OCI-LY7 (cell line): ENCODE measurements around the gene DAPK1. TPM values are rescaled to one million over a fixed set of nuclear protein-coding genes. Genes with fewer than 3 reads are reported as not detected.

Experiments used
- BruUV-seq: library from RNA; stranded (reverse); fragments of 400-500 nt; replicated peaks from 2 replicates; lab custom pipeline; 2021; lab: Mats Ljungman, UMichigan
- CTCF ChIA-PET: fragments of 300-600 bp; sonication (Branson Sonifier 250); formaldehyde crosslinking; loops from one replicate; lab custom pipeline; 2022; ENCODE audit warnings: antibody characterized with exemption; ENCODE audit not compliant: unreplicated experiment; lab: Charles Lee
- POLR2A ChIA-PET: fragments of 300-600 bp; sonication (Branson Sonifier 250); formaldehyde crosslinking; loops from one replicate; lab custom pipeline; 2022; ENCODE audit warnings: antibody characterized with exemption; lab: Charles Lee
- DNase-seq: peaks from one replicate; pipeline ENCODE4 v3.0.0-alpha.2; 2015; ENCODE audit warnings: low spot score
- H2AFZ ChIP-seq: fragments of 200-600 bp; sonication (generic), shearing (Covaris generic); 2 replicates; pipeline ENCODE4 v1.6.1; 2014; ENCODE audit warnings: mild to moderate bottlenecking, antibody characterized with exemption, low read length, moderate library complexity
- H3K27ac ChIP-seq: fragments of 200-600 bp; sonication (generic); 2 replicates; pipeline ENCODE4 v1.5.1; 2014; ENCODE audit warnings: mixed run types, low read depth, mild to moderate bottlenecking, moderate library complexity, low read length, inconsistent platforms; ENCODE audit not compliant: poor library complexity, severe bottlenecking
- H3K36me3 ChIP-seq: fragments of 200-600 bp; sonication (generic); 2 replicates; pipeline ENCODE4 v1.6.1; 2014; ENCODE audit warnings: mild to moderate bottlenecking, antibody characterized with exemption, low read length, moderate library complexity, mixed read lengths; ENCODE audit not compliant: insufficient read depth
- H3K4me1 ChIP-seq: fragments of 200-600 bp; sonication (generic); 2 replicates; pipeline ENCODE4 v1.5.1; 2014; ENCODE audit warnings: mild to moderate bottlenecking, low read length; ENCODE audit not compliant: insufficient read depth, poor library complexity, severe bottlenecking
- H3K4me2 ChIP-seq: fragments of 200-600 bp; sonication (generic); 2 replicates; pipeline ENCODE4 v1.6.1; 2014; ENCODE audit warnings: mild to moderate bottlenecking, low read length
- H3K4me3 ChIP-seq: fragments of 200-600 bp; sonication (generic); 2 replicates; pipeline ENCODE4 v1.5.1; 2014; ENCODE audit warnings: mild to moderate bottlenecking, low read depth, low read length; ENCODE audit not compliant: poor library complexity, severe bottlenecking
- H3K79me2 ChIP-seq: fragments of 200-600 bp; sonication (generic); 2 replicates; pipeline ENCODE4 v1.6.1; 2016; ENCODE audit warnings: low read depth, mild to moderate bottlenecking, low read length, moderate library complexity, mixed read lengths; ENCODE audit not compliant: insufficient read depth
- H3K9me2 ChIP-seq: fragments of 200-600 bp; sonication (generic); 2 replicates; pipeline ENCODE4 v1.6.1; 2016; ENCODE audit warnings: mild to moderate bottlenecking, low read length, mixed read lengths; ENCODE audit not compliant: insufficient read depth
- H3K9me3 ChIP-seq: fragments of 200-600 bp; sonication (generic); 2 replicates; pipeline ENCODE4 v1.6.1; 2014; ENCODE audit warnings: mild to moderate bottlenecking, mixed run types, low read length, mixed read lengths
- H4K20me1 ChIP-seq: fragments of 200-600 bp; sonication (generic); 2 replicates; pipeline ENCODE4 v1.6.1; 2014; ENCODE audit warnings: mild to moderate bottlenecking, antibody characterized with exemption, low read length, moderate library complexity, mixed read lengths; ENCODE audit not compliant: insufficient read depth
- CTCF ChIP-seq: fragments of 200-600 bp; sonication (generic); conservative IDR thresholded peaks from 2 replicates; pipeline ENCODE4 v1.5.1; 2014; ENCODE audit warnings: mild to moderate bottlenecking, antibody characterized with exemption, low read length, moderate library complexity, mixed read lengths
- EZH2phosphoT487 ChIP-seq: fragments of 200-600 bp; sonication (generic); IDR thresholded peaks from 2 replicates; pipeline ENCODE4 v1.6.1; 2018; ENCODE audit warnings: low read depth, borderline replicate concordance, mild to moderate bottlenecking, mixed run types, antibody characterized with exemption, low read length, moderate library complexity, mixed read lengths
- intact Hi-C: fragments of 100-400 bp; cut with micrococcal nuclease; formaldehyde crosslinking; loops from one replicate; pipeline ENCODE4 v1.10.0; 2022; ENCODE audit not compliant: unreplicated experiment
- total RNA-seq, 2 experiments: library from RNA; depleted of rRNA in 1 of 2; stranded (reverse); fragments of >200 nt in 1 of 2; shearing (Covaris generic) in 1 of 2; gene quantifications; 2 replicates each; pipeline ENCODE4 v1.2.3, GENCODE V29; 2014 to 2022

The DAPK1 gene
- total RNA-seq, 2 experiments from 2014 or later = 0.25 to 3.5 TPM

DNA sequence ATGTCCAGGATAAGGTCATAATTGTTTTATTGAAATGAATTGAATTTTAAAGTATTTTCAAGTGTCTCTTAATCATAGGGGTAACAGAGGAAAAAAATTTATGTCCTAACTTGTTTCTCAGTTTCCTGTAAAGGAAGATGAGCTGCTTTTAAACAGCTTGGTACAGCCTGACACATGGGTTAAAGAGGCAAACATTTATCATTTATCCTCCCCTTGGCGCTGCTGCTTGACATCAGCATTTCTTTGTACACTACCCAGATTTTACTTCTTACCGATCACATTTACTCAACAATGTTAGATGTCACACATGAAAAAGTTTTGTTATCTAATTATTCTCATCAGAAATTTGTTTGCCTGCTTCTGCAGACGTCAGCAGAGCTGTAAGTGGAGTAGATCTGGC, 148.9 kb downstream of the DAPK1 start:
- DNase-seq = no peak
- H3K36me3 ChIP-seq = no peaks in the 10 kb centered on the region
- POLR2A ChIA-PET = no interaction called here
- no peaks in the 10 kb centered on the region for H4K20me1 ChIP-seq
- intact Hi-C loops = no loop called here
- no TSS peak for BruUV-seq
- no peak overlapping the region for H3K4me3 ChIP-seq
- CTCF ChIA-PET = no interaction called here
- no peak overlapping the region for H3K4me2 ChIP-seq
- H3K79me2 ChIP-seq = no peaks in the 10 kb centered on the region
- H3K27ac ChIP-seq = no peak overlapping the region
- H3K4me1 ChIP-seq = peaks cover 8% of the 10 kb centered on the region
- no peak overlapping the region for H2AFZ ChIP-seq
- TF ChIP-seq EZH2phosphoT487 = no peak
- no peak for TF ChIP-seq CTCF
- no peaks in the 10 kb centered on the region for H3K9me3 ChIP-seq
- H3K9me2 ChIP-seq = no peaks in the 10 kb centered on the region

- H3K4me1 ChIP-seq = peaks cover 4% of the 10 kb centered on the region
- intact Hi-C loops = no loop called here
- no peak for DNase-seq
- H3K27ac ChIP-seq = no peak overlapping the region
- BruUV-seq = no TSS peak
- TF ChIP-seq EZH2phosphoT487 = no peak
- TF ChIP-seq CTCF = no peak
- H3K4me2 ChIP-seq = no peak overlapping the region
- no peaks in the 10 kb centered on the region for H3K79me2 ChIP-seq
- no peaks in the 10 kb centered on the region for H3K36me3 ChIP-seq
- ChIA-PET POLR2A (no interaction called here), CTCF (no interaction called here)
- no peaks in the 10 kb centered on the region for H3K9me3 ChIP-seq
- H2AFZ ChIP-seq = no peak overlapping the region
- no peaks in the 10 kb centered on the region for H3K9me2 ChIP-seq
- no peak overlapping the region for H3K4me3 ChIP-seq
- H4K20me1 ChIP-seq = no peaks in the 10 kb centered on the region
These were observed 149.4 kb downstream of the DAPK1 start for GRCh38 chr9:87647114-87647513.

DNA sequence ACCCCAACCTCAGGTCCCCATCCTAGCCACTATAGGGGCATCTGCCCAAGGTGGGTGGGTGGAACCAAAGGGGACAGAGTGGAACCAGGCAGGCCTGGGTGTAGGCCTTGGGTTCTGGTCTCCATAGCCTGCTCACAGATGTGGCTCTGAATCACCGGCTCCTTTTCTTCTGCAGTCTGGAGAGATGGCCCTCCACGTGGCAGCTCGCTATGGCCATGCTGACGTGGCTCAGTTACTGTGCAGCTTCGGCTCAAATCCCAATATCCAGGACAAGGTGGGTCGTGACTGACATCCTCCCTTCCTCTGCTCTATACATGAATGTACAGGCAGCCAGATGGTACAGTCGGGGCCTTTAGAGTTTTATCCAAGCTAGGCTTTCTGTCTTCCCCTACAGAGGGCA, 150.9 kb downstream of the DAPK1 start:
- H3K9me3 ChIP-seq = no peaks in the 10 kb centered on the region
- no peak for DNase-seq
- intact Hi-C loops = no loop called here

More for the DNA sequence above, 150.9 kb downstream of the DAPK1 start:
- CTCF ChIA-PET = no interaction called here
- Histone ChIP-seq H3K36me3 (no peaks in the 10 kb centered on the region), H2AFZ (no peak overlapping the region), H3K27ac (no peak overlapping the region), H4K20me1 (no peaks in the 10 kb centered on the region), H3K4me1 (no peaks in the 10 kb centered on the region), H3K79me2 (no peaks in the 10 kb centered on the region), H3K9me2 (no peaks in the 10 kb centered on the region), H3K4me2 (no peak overlapping the region), H3K4me3 (no peak overlapping the region)
- BruUV-seq = no TSS peak
- TF ChIP-seq EZH2phosphoT487 (no peak), CTCF (no peak)
- POLR2A ChIA-PET = no interaction called here
